Loucy (cell line): ENCODE results near the gene SELENOO.

Experiments used
- H2AFZ ChIP-seq: fragments of 200-600 bp; sonication (generic); 2 replicates; pipeline ENCODE4 v1.6.0; 2016; ENCODE audit warnings: antibody characterized with exemption, mild to moderate bottlenecking, low read length, moderate library complexity
- H3F3A ChIP-seq: fragments of 200-600 bp; 2 replicates; pipeline ENCODE4 v1.6.0; 2016; ENCODE audit warnings: antibody characterized with exemption, low read depth, mild to moderate bottlenecking
- H3K27me3 ChIP-seq: fragments of 200-600 bp; sonication (generic); 2 replicates; pipeline ENCODE4 v1.6.1; 2014; ENCODE audit warnings: low read length, mild to moderate bottlenecking; ENCODE audit not compliant: insufficient read depth, poor library complexity, severe bottlenecking
- H3K36me3 ChIP-seq: fragments of 200-600 bp; sonication (generic); 2 replicates; pipeline ENCODE4 v1.6.1; 2016; ENCODE audit warnings: low read length; ENCODE audit not compliant: insufficient read depth
- H3K4me1 ChIP-seq: fragments of 200-600 bp; sonication (generic); 2 replicates; pipeline ENCODE4 v1.5.1; 2014; ENCODE audit warnings: low read length, mild to moderate bottlenecking; ENCODE audit not compliant: insufficient read depth, poor library complexity, severe bottlenecking
- H3K4me2 ChIP-seq: fragments of 200-600 bp; sonication (generic); 2 replicates; pipeline ENCODE4 v1.6.0; 2014; ENCODE audit warnings: antibody characterized with exemption, low read length, low read depth, mild to moderate bottlenecking; ENCODE audit not compliant: poor library complexity, severe bottlenecking
- H3K4me3 ChIP-seq: fragments of 200-600 bp; sonication (generic); 2 replicates; pipeline ENCODE4 v1.5.1; 2014; ENCODE audit warnings: low read length, mild to moderate bottlenecking, mixed read lengths; ENCODE audit not compliant: poor library complexity, severe bottlenecking
- H3K79me2 ChIP-seq: fragments of 200-600 bp; sonication (generic); 2 replicates; pipeline ENCODE4 v1.6.1; 2014; ENCODE audit warnings: low read length; ENCODE audit not compliant: insufficient read depth
- H3K9ac ChIP-seq: fragments of 200-600 bp; sonication (generic); 2 replicates; pipeline ENCODE4 v1.6.0; 2014; ENCODE audit warnings: mild to moderate bottlenecking, low read depth, low read length, moderate library complexity; ENCODE audit not compliant: poor library complexity, severe bottlenecking
- H3K9me2 ChIP-seq: fragments of 200-600 bp; sonication (generic); replicated peaks from 2 replicates; pipeline ENCODE4 v1.6.1; 2016; ENCODE audit warnings: low read depth, low read length, mixed read lengths
- H3K9me3 ChIP-seq: fragments of 200-600 bp; sonication (generic); 2 replicates; pipeline ENCODE4 v1.6.1; 2014; ENCODE audit warnings: mild to moderate bottlenecking, antibody characterized with exemption, low read length, low read depth; ENCODE audit not compliant: insufficient read depth
- H4K20me1 ChIP-seq: fragments of 200-600 bp; sonication (generic); 2 replicates; pipeline ENCODE4 v1.6.0; 2014; ENCODE audit warnings: antibody characterized with exemption, low read length, mild to moderate bottlenecking; ENCODE audit not compliant: insufficient read depth, poor library complexity, severe bottlenecking
- EZH2phosphoT487 ChIP-seq: fragments of 200-600 bp; IDR thresholded peaks from 2 replicates; pipeline ENCODE4 v1.6.1; 2018; ENCODE audit warnings: antibody characterized with exemption, mild to moderate bottlenecking, moderate library complexity, borderline replicate concordance
- TF ChIP-seq, protein P1 (sequence below): fragments of 200-600 bp; sonication (generic); conservative IDR thresholded peaks from 2 replicates; pipeline ENCODE4 v1.5.1; 2014; ENCODE audit warnings: mild to moderate bottlenecking, antibody characterized with exemption, low read length

Gene SELENOO

GRCh38 chr22:50251477-50252081 lies 50.8 kb downstream of the SELENOO start:
- Histone ChIP-seq H3K79me2 (peaks cover 14% of the 10 kb centered on the region; the same call in 1 of the 2 replicates), H3F3A (no peaks in the 10 kb centered on the region), H3K9me3 (no peaks in the 10 kb centered on the region), H3K9me2 (no peaks in the 10 kb centered on the region), H3K36me3 (no peaks in the 10 kb centered on the region), H3K4me2 (peak overlapping the region; percentile 94), H3K9ac (peak overlapping the region; percentile 94), H3K4me3 (peak overlapping the region; percentile 90), H2AFZ (peak overlapping the region; percentile 95), H3K4me1 (peaks cover 17% of the 10 kb centered on the region), H4K20me1 (peaks cover 17% of the 10 kb centered on the region), H3K27me3 (no peaks in the 10 kb centered on the region)
- TF ChIP-seq, protein P1, sequence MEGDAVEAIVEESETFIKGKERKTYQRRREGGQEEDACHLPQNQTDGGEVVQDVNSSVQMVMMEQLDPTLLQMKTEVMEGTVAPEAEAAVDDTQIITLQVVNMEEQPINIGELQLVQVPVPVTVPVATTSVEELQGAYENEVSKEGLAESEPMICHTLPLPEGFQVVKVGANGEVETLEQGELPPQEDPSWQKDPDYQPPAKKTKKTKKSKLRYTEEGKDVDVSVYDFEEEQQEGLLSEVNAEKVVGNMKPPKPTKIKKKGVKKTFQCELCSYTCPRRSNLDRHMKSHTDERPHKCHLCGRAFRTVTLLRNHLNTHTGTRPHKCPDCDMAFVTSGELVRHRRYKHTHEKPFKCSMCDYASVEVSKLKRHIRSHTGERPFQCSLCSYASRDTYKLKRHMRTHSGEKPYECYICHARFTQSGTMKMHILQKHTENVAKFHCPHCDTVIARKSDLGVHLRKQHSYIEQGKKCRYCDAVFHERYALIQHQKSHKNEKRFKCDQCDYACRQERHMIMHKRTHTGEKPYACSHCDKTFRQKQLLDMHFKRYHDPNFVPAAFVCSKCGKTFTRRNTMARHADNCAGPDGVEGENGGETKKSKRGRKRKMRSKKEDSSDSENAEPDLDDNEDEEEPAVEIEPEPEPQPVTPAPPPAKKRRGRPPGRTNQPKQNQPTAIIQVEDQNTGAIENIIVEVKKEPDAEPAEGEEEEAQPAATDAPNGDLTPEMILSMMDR, result no peak; the same call in 1 of the 2 replicates
- no peak for TF ChIP-seq EZH2phosphoT487

- TF ChIP-seq EZH2phosphoT487, result no peak
- TF ChIP-seq, protein P1, result peak; percentile 79
- H3K4me2 ChIP-seq, result peak overlapping the region; percentile 94
- no peaks in the 10 kb centered on the region for H3K9me2 ChIP-seq
- H3K9ac ChIP-seq, result peak overlapping the region; percentile 94
- H3K4me1 ChIP-seq, result peaks cover 17% of the 10 kb centered on the region
- peak overlapping the region; percentile 90 for H3K4me3 ChIP-seq
- H2AFZ ChIP-seq, result peak overlapping the region; percentile 95; the same call in 1 of the 2 replicates
- no peaks in the 10 kb centered on the region for H3K9me3 ChIP-seq
- no peaks in the 10 kb centered on the region for H3K36me3 ChIP-seq
- H3K27me3 ChIP-seq, result no peaks in the 10 kb centered on the region
- H4K20me1 ChIP-seq, result peaks cover 17% of the 10 kb centered on the region
- peaks cover 13% of the 10 kb centered on the region; the same call in 1 of the 2 replicates for H3K79me2 ChIP-seq
- H3F3A ChIP-seq, result no peaks in the 10 kb centered on the region
Observed at GRCh38 chr22:50252082-50253045, 51.6 kb downstream of the SELENOO start.

DNA sequence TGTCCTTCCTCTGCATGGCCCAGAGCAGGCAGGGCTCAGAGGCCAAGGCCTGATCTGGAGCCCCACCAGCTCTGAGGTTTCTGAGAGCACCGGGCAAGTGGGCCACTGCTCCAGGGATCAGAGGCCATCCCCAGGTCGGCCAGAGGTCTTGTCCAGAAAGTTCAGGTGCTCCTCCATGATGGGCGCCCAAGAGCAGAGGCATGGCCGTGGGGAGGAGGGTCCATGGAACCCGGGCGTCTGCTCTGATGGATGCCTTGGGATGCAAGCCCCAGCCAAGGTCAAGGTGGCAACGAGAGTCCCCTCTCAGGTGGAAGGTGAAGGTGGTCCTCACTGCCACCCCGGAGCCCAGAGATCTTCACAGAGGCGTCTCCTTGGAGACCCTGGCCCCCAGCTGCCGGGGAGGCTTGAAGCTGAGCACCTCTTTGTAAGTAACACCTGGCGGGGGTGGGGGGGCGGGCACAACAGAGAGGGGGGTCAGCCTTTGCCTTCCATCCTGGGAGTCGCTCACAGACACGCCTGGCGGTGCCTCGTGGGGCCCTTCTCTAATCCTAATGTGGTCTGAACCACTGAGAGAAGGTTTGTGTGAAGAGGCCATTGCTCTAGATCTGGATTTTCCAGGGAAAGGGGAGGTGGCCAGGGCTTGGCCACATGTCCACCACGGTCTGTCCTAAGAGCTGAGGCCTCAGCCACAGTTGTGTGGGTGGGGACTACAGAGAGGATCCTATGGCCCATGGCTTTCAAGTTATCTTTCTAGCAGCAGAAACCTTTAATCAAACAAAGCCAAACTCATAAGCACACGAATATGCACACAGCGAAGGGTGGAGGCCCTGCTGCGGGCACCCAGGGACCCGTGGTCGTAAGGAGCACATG lies 52.5 kb downstream of the SELENOO start:
- no peaks in the 10 kb centered on the region for H3K27me3 ChIP-seq
- H3K9me3 ChIP-seq, result no peaks in the 10 kb centered on the region
- H3K36me3 ChIP-seq, result no peaks in the 10 kb centered on the region
- H2AFZ ChIP-seq, result no peak overlapping the region
- H3K4me2 ChIP-seq, result no peak overlapping the region
- H3K79me2 ChIP-seq, result peaks cover 13% of the 10 kb centered on the region; the same call in 1 of the 2 replicates
- H3K9ac ChIP-seq, result no peak overlapping the region
- peaks cover 17% of the 10 kb centered on the region for H4K20me1 ChIP-seq
- H3K4me3 ChIP-seq, result no peak overlapping the region
- no peak for TF ChIP-seq EZH2phosphoT487
- TF ChIP-seq, protein P1, result no peak
- H3F3A ChIP-seq, result no peaks in the 10 kb centered on the region
- H3K4me1 ChIP-seq, result peaks cover 17% of the 10 kb centered on the region
- no peaks in the 10 kb centered on the region for H3K9me2 ChIP-seq
